Mesenteric fat pad (tissue), 1 donor: ENCODE results near the gene TALDO1. TPM values are rescaled to one million over a fixed set of nuclear protein-coding genes. Genes with fewer than 3 reads are reported as not detected.

Source experiments
- DNase-seq: peaks from one replicate; pipeline ENCODE4 v3.0.0-alpha.2; 2020; ENCODE audit warnings: low spot score
- total RNA-seq: library from RNA; stranded (reverse); fragmentation: NEBNext Ultra II Directional; extraction: Animal tissue kit (Norgen Biotek cat#: 25700); gene quantifications from one replicate; pipeline ENCODE4 v1.2.1, GENCODE V29; 2021
- donor health status: DM: yes; HTN: yes; CAD: no.

Gene TALDO1
- total RNA-seq, 1 donor from 2014 or later: 277 TPM

GRCh38 chr11:798093-798713 lies 50.9 kb downstream of the TALDO1 start, which contains the start of gene SLC25A22:
TSS of gene SLC25A22 (minus strand) at chr11:798281. CDS start at chr11:795006, 3,275 bp downstream.
- DNase-seq: peak; percentile 95

- no peak for DNase-seq
Measured at GRCh38 chr11:799641-800316, 52.5 kb downstream of the TALDO1 start.

- no peak for DNase-seq
Measured at GRCh38 chr11:800473-800872, 53.2 kb downstream of the TALDO1 start.

- no peak for DNase-seq
Measured at GRCh38 chr11:801097-801780, 54.0 kb downstream of the TALDO1 start.

- no peak for DNase-seq
Measured at GRCh38 chr11:802018-802617, 54.9 kb downstream of the TALDO1 start.

- DNase-seq: no peak
Measured at GRCh38 chr11:802693-803466, 55.6 kb downstream of the TALDO1 start.

GRCh38 chr11:803467-803742 lies 56.1 kb downstream of the TALDO1 start:
- DNase-seq: no peak

- no peak for DNase-seq
Measured at GRCh38 chr11:803770-804598, 56.7 kb downstream of the TALDO1 start.

GRCh38 chr11:804599-804964 lies 57.3 kb downstream of the TALDO1 start:
- no peak for DNase-seq

- DNase-seq: no peak
Measured at GRCh38 chr11:808427-809286, 61.4 kb downstream of the TALDO1 start.

- DNase-seq: peak; percentile 99
Measured at GRCh38 chr11:809287-810039, 62.2 kb downstream of the TALDO1 start, which contains the start of gene RPLP2. TSS of gene RPLP2 (plus strand) at chr11:809967. CDS start at chr11:810235, 268 bp downstream.

- DNase-seq: no peak
Measured at GRCh38 chr11:810040-810567, 62.8 kb downstream of the TALDO1 start.

- no peak for DNase-seq
Measured at GRCh38 chr11:811446-812245, 64.4 kb downstream of the TALDO1 start.

GRCh38 chr11:812390-812789 lies 65.1 kb downstream of the TALDO1 start:
- no peak for DNase-seq

GRCh38 chr11:813072-813455 lies 65.8 kb downstream of the TALDO1 start:
- DNase-seq: no peak

GRCh38 chr11:813456-814096 lies 66.3 kb downstream of the TALDO1 start:
- DNase-seq: no peak
